Astrocyte of the spinal cord (primary cell): ENCODE measurements around the gene RABL2A.
A peak's percentile ranks its signal among the peaks of the same experiment; 100 is the strongest.
"Not testable (repeated sequence)": the region's sequence is repeated elsewhere in the genome, so short reads cannot be mapped to it uniquely, and the experiment has no call there.

ENCODE experiments used
- DNase-seq: peaks from one replicate; pipeline ENCODE4 v3.0.0; 2011; ENCODE audit warnings: low read depth, low spot score
- H3K4me3 ChIP-seq: 2 replicates; pipeline ENCODE4 v1.5.1; 2011; ENCODE audit warnings: low read depth, mild to moderate bottlenecking, low read length, moderate library complexity
- CTCF ChIP-seq: IDR thresholded peaks from 2 replicates; pipeline ENCODE4 v1.5.1; 2012; ENCODE audit warnings: low read depth, mild to moderate bottlenecking, low read length, inconsistent platforms
- in situ Hi-C: cut with HindIII; loops from 2 replicates; pipeline ENCODE4 v1.10.0; 2017; ENCODE audit warnings: low sequenced_read_pairs

The RABL2A gene

GRCh38 chr2:113676623-113677266, 49.7 kb downstream of the RABL2A start:
- in situ Hi-C loops = no loop called here
- no peak for DNase-seq
- no peak for TF ChIP-seq CTCF
- H3K4me3 ChIP-seq = no peak overlapping the region

GRCh38 chr2:113677330-113677729, 50.3 kb downstream of the RABL2A start:
- in situ Hi-C loops = no loop called here
- no peak overlapping the region for H3K4me3 ChIP-seq
- DNase-seq = no peak
- TF ChIP-seq CTCF = no peak

DNA sequence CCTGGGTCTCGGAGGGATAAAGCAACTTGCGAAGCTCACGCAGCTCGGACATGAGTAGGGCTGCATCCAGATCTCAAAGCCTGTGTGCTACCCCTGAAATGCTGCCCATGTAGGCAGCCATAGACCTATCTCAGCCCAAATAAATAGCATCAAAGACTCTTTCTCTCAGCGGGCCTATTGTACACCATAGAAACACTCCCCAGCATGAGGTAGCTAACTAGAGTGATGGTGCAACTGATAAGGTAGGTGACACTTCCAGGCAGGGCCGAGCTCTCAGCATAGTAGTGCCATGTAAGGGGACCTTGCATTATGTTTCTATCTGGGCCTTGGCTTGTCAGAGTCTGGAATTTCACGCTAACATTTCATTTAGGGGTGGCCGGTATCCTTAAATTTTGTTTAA, 52.4 kb downstream of the RABL2A start:
- no peak for DNase-seq
- in situ Hi-C loops = no loop called here
- TF ChIP-seq CTCF = no peak
- H3K4me3 ChIP-seq = no peak overlapping the region

- no peak for TF ChIP-seq CTCF
- in situ Hi-C loops = no loop called here
- no peak overlapping the region for H3K4me3 ChIP-seq
- no peak for DNase-seq
These were observed 58.4 kb downstream of the RABL2A start for GRCh38 chr2:113685471-113685870.

DNA sequence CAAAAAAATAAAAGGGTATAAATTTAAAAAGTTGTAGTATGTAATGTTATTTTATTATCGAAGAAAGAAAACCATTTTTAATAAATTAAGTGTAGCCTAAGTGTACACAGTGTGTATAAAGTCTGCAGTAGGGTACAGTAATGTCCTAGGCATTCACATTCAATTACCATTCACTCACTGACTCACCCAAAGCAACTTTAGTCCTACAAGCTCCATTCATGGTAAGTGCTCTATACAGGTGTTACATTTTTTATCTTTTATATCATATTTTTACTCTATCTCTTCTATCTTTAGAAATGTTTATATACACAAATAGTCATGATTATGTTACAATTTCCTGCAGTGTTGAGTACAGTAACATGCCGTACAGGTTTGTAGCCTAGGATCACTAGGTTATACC, 59.5 kb downstream of the RABL2A start:
- H3K4me3 ChIP-seq = no peak overlapping the region
- DNase-seq = peak; percentile 5
- no peak for TF ChIP-seq CTCF
- in situ Hi-C loops = no loop called here

DNA sequence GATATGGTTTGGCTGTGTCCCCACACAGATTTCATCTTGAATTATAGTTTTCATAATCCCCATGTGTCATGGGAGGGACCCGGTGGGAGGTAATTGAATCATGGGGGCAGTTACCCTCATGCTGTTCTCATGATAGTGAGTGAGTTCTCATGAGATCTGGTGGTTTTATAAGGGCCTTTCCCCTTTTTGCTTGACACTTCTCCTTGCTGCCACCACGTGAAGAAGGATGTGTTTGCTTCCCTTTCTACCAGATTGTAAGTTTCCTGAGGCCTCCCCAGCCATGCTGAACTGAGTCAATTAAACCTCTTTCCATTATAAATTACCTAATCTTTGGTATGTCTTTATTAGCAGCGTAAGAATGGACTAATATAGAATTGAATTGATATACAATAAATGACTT, 63.8 kb downstream of the RABL2A start:
- H3K4me3 ChIP-seq, in situ Hi-C loops, DNase-seq: not testable (repeated sequence)
